Osteoblast (primary cell): ENCODE data around the gene ATM. TPM values are rescaled to one million over a fixed set of nuclear protein-coding genes. Genes with fewer than 3 reads are reported as not detected.

ENCODE experiments used
- DNase-seq: peaks from one replicate; pipeline ENCODE4 v3.0.0; 2011; ENCODE audit warnings: low spot score, mixed read lengths; ENCODE audit not compliant: insufficient read length; ENCODE audit errors: missing footprints
- H2AFZ ChIP-seq: 2 replicates; pipeline ENCODE4 v1.6.0; 2011; ENCODE audit warnings: mild to moderate bottlenecking, low read length
- H3K27ac ChIP-seq: 2 replicates; pipeline ENCODE4 v1.5.1; 2011; ENCODE audit warnings: mild to moderate bottlenecking, low read depth, low read length, moderate library complexity
- H3K27me3 ChIP-seq: 2 replicates; pipeline ENCODE4 v1.6.0; 2012; ENCODE audit warnings: mild to moderate bottlenecking, control low read depth, inconsistent platforms, low read length, moderate library complexity; ENCODE audit not compliant: insufficient read depth
- H3K36me3 ChIP-seq: 2 replicates; pipeline ENCODE4 v1.5.1; 2011; ENCODE audit warnings: mild to moderate bottlenecking, low read length, control low read depth, moderate library complexity; ENCODE audit not compliant: insufficient read depth
- H3K4me1 ChIP-seq: 2 replicates; pipeline ENCODE4 v1.5.1; 2011; ENCODE audit warnings: mild to moderate bottlenecking, low read length, control low read depth, moderate library complexity; ENCODE audit not compliant: insufficient read depth
- H3K4me2 ChIP-seq: 2 replicates; pipeline ENCODE4 v1.6.0; 2011; ENCODE audit warnings: mild to moderate bottlenecking, low read length; ENCODE audit not compliant: insufficient read depth
- H3K4me3 ChIP-seq: fragments of 200-600 bp; sonication (generic); 3 replicates; pipeline ENCODE4 v1.5.1; 2012; ENCODE audit warnings: mild to moderate bottlenecking, low read length, inconsistent platforms; ENCODE audit not compliant: insufficient read depth
- H3K79me2 ChIP-seq: 2 replicates; pipeline ENCODE4 v1.6.0; 2012; ENCODE audit warnings: mild to moderate bottlenecking, low read length, control low read depth, inconsistent platforms; ENCODE audit not compliant: insufficient read depth
- H3K9me3 ChIP-seq: 2 replicates; pipeline ENCODE4 v1.5.1; 2011; ENCODE audit warnings: low read depth, low read length, control low read depth
- H4K20me1 ChIP-seq: 2 replicates; pipeline ENCODE4 v1.6.0; 2012; ENCODE audit warnings: mild to moderate bottlenecking, low read length, control low read depth; ENCODE audit not compliant: insufficient read depth
- total RNA-seq: library from RNA; depleted of rRNA; stranded (reverse); fragments of >200 nt; gene quantifications from 2 replicates; pipeline ENCODE4 v1.2.3, GENCODE V29; 2012
- TF ChIP-seq, protein P1 (sequence below): IDR thresholded peaks from 2 replicates; pipeline ENCODE4 v1.5.1; 2011; ENCODE audit warnings: mild to moderate bottlenecking, low read depth, low read length, moderate library complexity; ENCODE audit errors: extremely low read depth

Gene ATM
- total RNA-seq, 1 donor: 172 TPM

- peaks cover 28% of the 10 kb centered on the region for H3K36me3 ChIP-seq
- no peak overlapping the region for H3K27ac ChIP-seq
- no peak overlapping the region for H3K4me2 ChIP-seq
- TF ChIP-seq, protein P1, sequence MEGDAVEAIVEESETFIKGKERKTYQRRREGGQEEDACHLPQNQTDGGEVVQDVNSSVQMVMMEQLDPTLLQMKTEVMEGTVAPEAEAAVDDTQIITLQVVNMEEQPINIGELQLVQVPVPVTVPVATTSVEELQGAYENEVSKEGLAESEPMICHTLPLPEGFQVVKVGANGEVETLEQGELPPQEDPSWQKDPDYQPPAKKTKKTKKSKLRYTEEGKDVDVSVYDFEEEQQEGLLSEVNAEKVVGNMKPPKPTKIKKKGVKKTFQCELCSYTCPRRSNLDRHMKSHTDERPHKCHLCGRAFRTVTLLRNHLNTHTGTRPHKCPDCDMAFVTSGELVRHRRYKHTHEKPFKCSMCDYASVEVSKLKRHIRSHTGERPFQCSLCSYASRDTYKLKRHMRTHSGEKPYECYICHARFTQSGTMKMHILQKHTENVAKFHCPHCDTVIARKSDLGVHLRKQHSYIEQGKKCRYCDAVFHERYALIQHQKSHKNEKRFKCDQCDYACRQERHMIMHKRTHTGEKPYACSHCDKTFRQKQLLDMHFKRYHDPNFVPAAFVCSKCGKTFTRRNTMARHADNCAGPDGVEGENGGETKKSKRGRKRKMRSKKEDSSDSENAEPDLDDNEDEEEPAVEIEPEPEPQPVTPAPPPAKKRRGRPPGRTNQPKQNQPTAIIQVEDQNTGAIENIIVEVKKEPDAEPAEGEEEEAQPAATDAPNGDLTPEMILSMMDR: no peak
- no peak for DNase-seq
- no peak overlapping the region for H3K4me3 ChIP-seq
- no peaks in the 10 kb centered on the region for H3K4me1 ChIP-seq
- no peaks in the 10 kb centered on the region for H3K79me2 ChIP-seq
- no peaks in the 10 kb centered on the region for H4K20me1 ChIP-seq
- no peaks in the 10 kb centered on the region for H3K27me3 ChIP-seq
- H2AFZ ChIP-seq: no peak overlapping the region
- H3K9me3 ChIP-seq: no peaks in the 10 kb centered on the region
These were observed 18.6 kb downstream of the ATM start for GRCh38 chr11:108241330-108242037.

- no peak overlapping the region for H3K4me3 ChIP-seq
- no peaks in the 10 kb centered on the region for H3K4me1 ChIP-seq
- no peaks in the 10 kb centered on the region for H4K20me1 ChIP-seq
- no peak overlapping the region for H3K27ac ChIP-seq
- no peaks in the 10 kb centered on the region for H3K79me2 ChIP-seq
- H3K36me3 ChIP-seq: peaks cover 23% of the 10 kb centered on the region
- H2AFZ ChIP-seq: no peak overlapping the region
- H3K27me3 ChIP-seq: no peaks in the 10 kb centered on the region
- TF ChIP-seq, protein P1: no peak
- H3K9me3 ChIP-seq: no peaks in the 10 kb centered on the region
- H3K4me2 ChIP-seq: no peak overlapping the region
- DNase-seq: no peak
These were observed 19.6 kb downstream of the ATM start for GRCh38 chr11:108242422-108242821.

DNA sequence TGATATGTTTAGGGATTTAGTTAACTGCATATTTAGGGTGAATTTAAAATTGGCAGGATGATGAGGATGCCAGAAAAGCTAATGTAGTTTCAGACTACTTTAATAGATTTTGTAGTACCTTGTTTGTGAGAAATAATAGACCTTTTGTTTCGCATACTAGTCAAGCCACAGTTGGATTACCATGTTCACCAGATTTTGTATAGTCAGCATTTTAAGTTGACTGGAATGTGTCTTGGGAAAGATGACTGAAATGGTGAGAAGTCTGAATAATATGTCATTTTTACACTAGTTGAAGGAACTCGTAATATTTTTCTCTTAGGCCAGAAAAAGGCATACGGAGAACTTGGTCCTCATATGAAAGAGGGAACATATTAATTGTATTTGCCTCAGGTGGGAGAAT, 23.4 kb downstream of the ATM start:
- no peaks in the 10 kb centered on the region for H3K79me2 ChIP-seq
- H3K4me2 ChIP-seq: no peak overlapping the region
- TF ChIP-seq, protein P1: no peak
- H3K27ac ChIP-seq: no peak overlapping the region
- peaks cover 26% of the 10 kb centered on the region for H3K36me3 ChIP-seq
- no peaks in the 10 kb centered on the region for H3K4me1 ChIP-seq
- H3K9me3 ChIP-seq: no peaks in the 10 kb centered on the region
- H3K27me3 ChIP-seq: no peaks in the 10 kb centered on the region
- no peak for DNase-seq
- H3K4me3 ChIP-seq: no peak overlapping the region
- no peaks in the 10 kb centered on the region for H4K20me1 ChIP-seq
- H2AFZ ChIP-seq: no peak overlapping the region

DNA sequence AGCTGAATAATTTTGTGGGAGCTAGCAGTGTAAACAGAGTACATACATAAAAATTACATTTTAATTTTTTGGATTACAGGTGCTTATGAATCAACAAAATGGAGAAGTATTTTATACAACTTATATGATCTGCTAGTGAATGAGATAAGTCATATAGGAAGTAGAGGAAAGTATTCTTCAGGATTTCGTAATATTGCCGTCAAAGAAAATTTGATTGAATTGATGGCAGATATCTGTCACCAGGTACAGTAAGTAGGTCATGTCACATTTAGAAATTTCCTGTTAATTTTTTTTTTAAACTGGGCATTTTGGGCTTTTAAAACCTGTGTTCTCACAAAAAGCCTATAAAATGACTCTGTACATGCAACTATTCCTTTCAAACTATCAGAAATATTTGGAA, 24.0 kb downstream of the ATM start:
- Histone ChIP-seq H3K4me3 (no peak overlapping the region), H3K9me3 (no peaks in the 10 kb centered on the region), H3K79me2 (no peaks in the 10 kb centered on the region), H3K36me3 (peaks cover 32% of the 10 kb centered on the region), H3K27ac (no peak overlapping the region), H4K20me1 (no peaks in the 10 kb centered on the region), H3K4me2 (no peak overlapping the region), H3K4me1 (no peaks in the 10 kb centered on the region), H3K27me3 (no peaks in the 10 kb centered on the region), H2AFZ (no peak overlapping the region)
- TF ChIP-seq, protein P1: no peak
- DNase-seq: no peak
